EL (cell line): ENCODE data around the gene ARHGAP24.
A peak's percentile ranks its signal among the peaks of the same experiment; 100 is the strongest.
"Not testable (repeated sequence)": the region's sequence is repeated elsewhere in the genome, so short reads cannot be mapped to it uniquely, and the experiment has no call there.

Experiments used
- DNase-seq: peaks from one replicate; pipeline ENCODE4 v3.0.0-alpha.2; 2016

ARHGAP24 gene

DNA sequence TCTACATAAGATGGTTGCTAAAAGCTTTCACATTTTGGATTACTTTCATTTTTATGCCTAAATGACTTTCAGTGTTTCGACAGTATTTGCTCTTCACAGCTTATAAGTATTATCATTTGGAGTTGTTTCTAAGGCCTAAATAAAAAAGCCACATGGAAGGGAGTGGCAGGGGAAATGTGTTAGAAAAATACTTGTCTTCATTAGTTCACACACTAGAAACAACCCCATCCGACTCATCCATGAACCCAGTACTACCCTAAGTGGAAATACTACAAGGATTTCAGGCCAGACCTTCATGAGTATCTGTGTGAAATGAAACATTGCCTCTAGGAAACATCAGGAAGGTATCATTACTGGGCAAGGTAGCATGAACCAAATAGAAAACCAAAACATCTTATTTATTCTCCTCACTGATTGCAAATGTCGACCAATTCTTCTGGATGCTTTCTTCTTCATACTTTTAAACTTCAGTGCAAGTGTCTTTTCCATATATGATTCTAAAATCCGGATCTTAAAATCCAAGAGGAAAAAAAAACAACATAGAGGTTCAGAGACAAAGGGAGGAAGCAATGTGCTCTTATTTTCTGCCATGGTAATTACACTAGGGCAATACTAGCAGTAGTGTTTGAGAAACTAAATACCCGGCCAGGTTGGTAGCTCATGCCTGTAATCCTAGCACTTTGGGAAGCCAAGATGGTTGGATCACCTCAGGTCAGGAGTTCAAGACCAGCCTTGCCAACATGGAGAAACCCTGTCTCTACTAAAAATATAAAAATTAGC lies 349.4 kb downstream of the ARHGAP24 start:
- DNase-seq = no peak

DNA sequence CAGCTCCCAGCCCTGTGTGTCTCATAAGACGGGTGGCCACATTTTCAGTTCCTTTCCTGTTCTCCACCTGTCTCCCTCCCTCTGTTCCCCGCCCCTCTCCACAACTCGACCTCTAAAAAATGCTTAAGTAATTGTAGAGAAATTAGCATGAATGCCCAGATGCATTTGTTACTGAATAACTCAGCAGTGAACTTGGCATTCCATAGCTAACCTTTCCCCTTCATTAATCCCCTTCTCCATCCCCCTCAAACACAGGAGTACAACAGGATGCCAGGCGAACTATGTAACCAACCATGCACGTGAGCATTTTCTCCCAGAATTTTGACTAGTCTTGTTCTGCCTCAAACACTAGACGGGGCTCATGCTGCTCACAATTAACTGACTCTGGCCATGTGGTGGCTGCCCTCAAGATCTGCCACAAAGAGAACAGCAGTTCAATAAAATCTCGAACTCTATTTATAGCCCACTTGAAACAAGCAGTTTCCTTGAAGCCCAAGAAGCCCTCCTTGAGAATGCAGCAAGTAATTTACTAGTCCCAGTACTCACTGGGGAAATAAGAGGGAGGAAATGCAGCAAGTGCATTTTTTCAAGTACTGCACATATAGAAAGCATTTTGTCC lies 351.2 kb downstream of the ARHGAP24 start:
- peak; percentile 81 for DNase-seq

DNA sequence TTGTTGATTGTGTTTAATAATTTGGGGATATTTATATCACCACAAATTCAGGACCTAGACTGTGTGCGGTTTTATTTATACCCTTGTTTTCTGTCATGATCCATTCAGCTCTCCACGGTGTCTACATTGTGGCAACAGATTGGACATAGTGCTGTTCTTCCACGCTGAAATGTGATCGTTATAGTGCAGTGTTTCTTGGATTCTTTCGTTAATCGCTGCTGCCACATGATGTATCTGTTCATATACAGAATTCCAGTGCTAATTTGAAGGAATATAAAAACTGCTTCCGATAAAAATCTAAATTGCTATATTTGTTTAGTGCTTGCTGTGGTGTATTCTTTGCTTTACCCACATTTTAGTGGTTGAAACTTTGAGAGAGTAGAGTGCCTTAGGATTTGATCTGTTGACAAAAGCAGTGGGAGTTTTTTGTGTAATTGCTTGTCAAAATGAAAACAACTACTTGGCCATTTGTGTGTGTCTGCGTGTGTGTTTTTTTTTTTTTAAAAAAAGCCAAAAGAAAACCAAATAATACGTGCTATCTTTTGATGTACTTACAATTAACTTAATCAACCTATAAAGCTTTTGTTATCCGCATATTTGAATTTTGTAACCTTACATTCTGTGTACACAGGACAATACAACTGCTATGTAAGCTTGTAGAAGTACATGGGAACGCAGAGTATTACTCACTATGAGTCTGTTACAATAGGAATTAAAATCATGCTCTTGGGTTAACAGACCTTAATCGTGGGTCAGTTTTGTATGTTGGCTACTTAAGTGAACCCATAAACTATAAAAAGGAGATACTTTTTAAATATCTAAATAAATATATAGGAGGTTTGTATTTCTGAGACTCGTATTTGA lies 353.3 kb downstream of the ARHGAP24 start:
- DNase-seq = no peak

DNA sequence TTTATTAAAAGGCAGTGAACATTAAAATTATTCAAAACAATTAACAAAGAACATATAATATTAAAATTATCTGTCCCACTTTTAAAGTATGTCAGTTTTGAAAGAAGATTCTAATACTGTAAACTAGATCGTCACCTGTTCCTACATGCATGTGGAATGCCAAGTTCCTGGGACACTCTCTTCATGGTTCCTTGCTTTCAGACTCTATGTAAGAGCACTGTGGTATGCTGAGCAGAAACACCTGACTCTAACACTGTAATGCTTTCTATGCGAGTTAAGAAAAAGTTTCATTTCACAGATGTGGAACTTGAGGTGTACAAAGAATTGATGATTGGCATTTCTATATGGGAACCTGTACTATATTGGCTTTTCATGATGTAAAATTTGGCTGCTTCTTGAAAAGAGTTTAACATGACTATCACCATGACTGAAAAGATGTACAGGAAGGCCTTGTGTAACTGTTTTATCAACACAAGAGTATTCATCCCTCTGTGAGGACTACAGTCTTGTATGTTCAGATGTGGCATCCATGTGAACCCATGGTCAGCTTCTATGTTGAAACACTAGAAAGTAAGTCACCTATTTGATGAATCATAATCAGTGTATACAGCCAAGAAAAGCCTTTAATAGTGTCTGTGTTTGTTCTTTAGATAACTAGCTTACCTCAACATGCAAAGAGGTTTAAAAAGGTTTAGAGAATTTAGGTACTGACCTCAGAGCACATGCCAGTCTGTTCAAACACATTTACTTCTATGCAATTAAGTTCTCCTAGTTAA lies 354.5 kb downstream of the ARHGAP24 start:
- no peak for DNase-seq

GRCh38 chr4:85831647-85832046 lies 356.7 kb downstream of the ARHGAP24 start:
- no peak for DNase-seq

- DNase-seq = no peak
These were observed 358.4 kb downstream of the ARHGAP24 start for GRCh38 chr4:85833302-85833701.

DNA sequence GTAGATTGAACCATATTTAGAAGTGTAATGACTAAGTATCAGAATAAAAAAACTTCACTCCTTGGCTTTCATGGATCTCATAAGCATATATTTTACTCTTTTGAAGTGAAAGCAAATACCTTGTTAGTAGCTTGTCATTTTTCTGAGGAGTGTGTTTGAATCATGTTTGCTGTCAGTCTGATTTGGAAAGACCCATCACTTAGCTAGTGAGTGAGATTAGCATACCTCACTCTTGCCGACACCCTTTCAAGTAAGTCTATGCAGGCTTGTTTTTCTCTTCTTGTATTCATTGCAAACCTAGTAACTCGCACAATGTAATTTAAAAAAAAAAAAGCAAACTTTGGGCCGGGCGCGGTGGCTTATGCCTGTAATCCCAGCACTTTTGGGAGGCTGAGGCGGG lies 360.0 kb downstream of the ARHGAP24 start:
- no peak for DNase-seq

DNA sequence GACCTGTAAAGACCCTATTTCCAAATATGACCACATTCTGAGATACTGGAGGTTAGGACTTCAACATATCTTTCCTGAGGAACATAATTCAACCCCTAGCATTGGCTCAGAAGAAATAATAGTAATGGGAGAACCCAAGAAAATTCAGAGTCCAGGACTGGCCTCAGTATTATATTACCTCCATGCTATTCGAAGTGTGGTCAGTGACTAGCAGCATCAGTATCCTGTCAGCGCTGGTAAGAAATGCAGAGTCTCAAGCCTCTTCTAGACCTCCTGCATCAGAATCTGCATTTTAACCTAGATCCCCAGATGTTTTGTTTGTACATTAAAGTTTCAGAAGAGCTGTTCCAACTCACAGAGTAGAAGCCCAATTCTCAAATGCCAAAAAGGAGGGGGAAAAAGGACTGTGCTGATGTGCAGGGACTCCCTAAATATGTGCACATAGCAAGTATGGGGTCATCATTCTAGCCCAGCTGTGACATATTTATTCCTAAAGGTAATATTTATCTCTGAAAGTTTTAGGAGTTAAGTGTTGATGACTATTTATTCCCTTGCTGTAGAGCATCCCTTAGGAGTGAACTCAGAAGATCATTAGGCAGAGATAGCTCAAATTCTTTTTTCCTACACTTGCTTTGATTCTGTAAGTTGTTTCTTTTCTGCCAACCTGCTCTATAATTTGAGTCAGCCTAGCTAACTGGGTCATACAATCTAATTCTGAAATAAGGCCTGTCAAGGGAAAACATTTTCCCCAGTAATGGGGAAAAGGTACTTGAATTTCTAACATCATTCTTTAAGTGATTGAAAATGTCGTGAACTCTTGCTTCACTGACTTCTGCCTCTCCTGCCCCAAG lies 361.9 kb downstream of the ARHGAP24 start:
- DNase-seq = no peak

DNA sequence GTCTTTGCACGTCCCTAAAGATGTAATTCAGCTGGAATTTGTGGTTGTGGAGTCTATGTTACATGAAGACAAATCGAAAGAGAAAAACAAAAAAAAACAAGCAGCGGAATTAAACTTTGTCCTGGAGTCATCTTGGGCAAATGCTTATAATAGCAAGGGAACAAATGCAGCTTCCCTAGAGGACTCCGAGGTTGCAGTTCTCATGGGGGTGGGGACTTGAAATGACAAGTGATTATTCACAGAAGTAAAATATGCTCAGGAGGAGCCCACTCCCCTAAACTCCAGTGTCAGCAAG lies 362.4 kb downstream of the ARHGAP24 start:
- DNase-seq = no peak

- DNase-seq = not testable (repeated sequence)
These were observed 365.1 kb downstream of the ARHGAP24 start for GRCh38 chr4:85839981-85840451.

- DNase-seq = no peak
These were observed 367.6 kb downstream of the ARHGAP24 start for GRCh38 chr4:85842540-85842939.

GRCh38 chr4:85853740-85854139 lies 378.8 kb downstream of the ARHGAP24 start:
- not testable (repeated sequence) for DNase-seq

DNA sequence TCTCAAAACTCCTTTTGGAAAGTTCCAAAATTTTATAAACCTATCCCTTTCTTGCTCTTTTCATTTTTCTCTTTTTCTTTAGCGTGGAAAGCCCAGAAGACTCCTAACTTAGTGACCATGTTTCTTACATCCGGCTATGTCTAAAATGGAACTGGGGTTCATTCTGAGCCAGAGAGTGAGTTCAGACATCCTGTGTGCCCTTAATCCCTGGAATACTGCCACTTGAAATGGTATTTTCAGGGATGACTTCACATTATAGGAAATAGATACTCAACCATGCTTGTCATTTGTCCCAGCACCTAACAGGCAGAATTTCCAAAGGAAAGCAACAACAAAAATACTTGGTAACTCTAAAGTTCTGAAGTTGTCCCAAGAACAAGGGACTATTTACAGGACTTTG lies 379.6 kb downstream of the ARHGAP24 start:
- DNase-seq = no peak

- peak; percentile 39 for DNase-seq
These were observed 385.3 kb downstream of the ARHGAP24 start for GRCh38 chr4:85860066-85860740.

DNA sequence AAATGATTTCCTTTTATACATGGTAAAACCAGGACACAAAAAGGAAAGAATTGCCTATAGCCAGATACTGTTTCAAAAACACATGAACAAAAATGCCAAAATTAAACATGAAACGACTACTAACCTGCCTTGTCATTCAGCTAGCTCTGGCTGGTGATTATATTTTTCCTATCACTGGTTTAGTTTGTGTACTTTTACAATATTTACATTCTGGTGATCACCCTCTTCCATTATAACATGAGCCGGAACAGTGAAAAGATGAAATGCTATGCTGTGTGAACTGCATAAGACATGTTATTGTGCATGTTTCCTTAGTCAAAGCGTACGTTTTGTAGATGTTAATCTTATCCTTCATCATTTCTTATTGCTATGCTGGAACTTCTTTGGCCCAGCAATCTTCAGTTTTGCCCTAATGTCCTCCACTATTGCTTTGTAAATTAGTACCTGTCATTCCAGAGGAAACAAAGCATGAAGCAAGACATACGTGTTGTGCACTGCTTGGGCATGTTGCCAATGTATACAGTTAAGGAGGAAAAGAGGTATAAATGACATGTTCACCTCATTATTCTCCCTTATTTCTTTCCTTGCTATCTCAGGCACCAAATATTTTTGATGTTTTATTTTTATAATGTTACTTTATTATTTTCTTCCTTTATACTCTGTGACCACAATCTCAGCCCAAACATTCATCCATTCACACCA lies 386.3 kb downstream of the ARHGAP24 start:
- DNase-seq = no peak

DNA sequence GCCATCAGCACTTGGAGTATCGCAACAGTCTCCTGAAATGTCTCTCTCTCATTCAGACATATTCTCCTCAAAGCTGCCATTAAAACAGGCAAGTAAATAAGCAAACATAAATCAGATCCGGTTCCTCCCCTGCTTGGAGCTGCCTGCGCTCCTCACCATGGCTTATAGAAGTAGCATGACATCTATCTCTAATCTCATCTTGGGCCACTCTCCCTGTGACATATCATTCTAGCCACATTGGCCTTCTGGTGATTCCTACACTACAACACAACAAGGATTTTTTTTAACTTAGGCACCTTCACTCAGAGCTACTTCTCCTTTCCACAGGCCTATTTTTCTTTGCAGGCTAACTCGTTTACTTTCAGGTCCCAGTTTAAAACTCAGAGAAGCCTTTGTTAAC lies 387.9 kb downstream of the ARHGAP24 start:
- no peak for DNase-seq

GRCh38 chr4:85864259-85865205 lies 389.6 kb downstream of the ARHGAP24 start:
- no peak for DNase-seq

DNA sequence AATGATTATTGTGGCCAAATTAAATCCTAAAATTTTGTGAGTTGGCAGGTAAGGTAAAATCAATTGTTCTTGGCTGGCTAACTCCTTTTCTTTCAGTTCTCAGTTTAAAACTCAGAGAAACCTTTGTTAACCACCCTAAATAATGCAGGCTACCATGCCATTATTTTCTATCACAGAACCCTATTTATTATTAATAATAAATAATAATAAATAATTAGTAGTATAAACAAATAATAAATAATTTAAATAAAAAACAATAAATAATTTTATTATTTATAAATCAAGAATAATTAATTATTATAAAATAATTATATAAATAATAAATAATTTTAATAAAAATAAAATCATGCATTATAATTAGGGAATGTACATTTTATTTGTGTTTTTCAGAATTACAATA lies 390.3 kb downstream of the ARHGAP24 start:
- no peak for DNase-seq

DNA sequence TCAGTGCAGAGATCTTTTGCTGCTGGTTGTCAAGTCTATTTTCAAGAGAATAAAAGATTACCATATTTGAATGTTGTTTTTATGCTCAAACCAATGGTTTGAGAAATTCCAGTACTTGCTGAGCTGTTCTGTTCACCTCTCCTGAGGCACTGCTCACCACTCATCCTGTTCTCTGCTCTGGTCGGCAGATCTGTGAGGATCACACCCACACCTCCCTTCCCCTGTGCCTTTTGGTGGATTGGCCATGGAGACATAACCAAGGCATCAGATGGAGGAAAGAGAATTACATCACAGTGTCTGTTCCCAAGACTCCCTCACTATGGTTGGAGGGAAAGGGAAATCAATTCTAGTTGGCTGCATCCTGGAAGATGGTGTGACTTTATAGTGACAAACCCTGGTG lies 391.6 kb downstream of the ARHGAP24 start:
- no peak for DNase-seq

- DNase-seq = no peak
These were observed 392.3 kb downstream of the ARHGAP24 start for GRCh38 chr4:85867271-85867670.
